Muscle layer of colon (tissue), 2 donors: ENCODE measurements around the gene SLC5A3.

Experiments used
- H3K27ac ChIP-seq: one replicate; pipeline ENCODE4 v1.7.0; 2013; ENCODE audit warnings: low read depth, mild to moderate bottlenecking, low read length, moderate library complexity
- H3K27me3 ChIP-seq, 2 donors: one replicate each; pipeline ENCODE4 v1.7.0; 2013; ENCODE audit warnings: low read length in 2 of 2, mild to moderate bottlenecking in 2 of 2; ENCODE audit not compliant: insufficient read depth in 2 of 2, control insufficient read depth in 1 of 2
- H3K36me3 ChIP-seq: one replicate; pipeline ENCODE4 v1.7.0; 2013; ENCODE audit warnings: mild to moderate bottlenecking, low read length; ENCODE audit not compliant: insufficient read depth
- H3K4me1 ChIP-seq: one replicate; pipeline ENCODE4 v1.7.0; 2013; ENCODE audit warnings: mild to moderate bottlenecking, low read length; ENCODE audit not compliant: insufficient read depth
- H3K4me3 ChIP-seq, 2 donors: one replicate each; pipeline ENCODE4 v1.7.0; 2013; ENCODE audit warnings: low read length in 2 of 2, low read depth in 1 of 2, mild to moderate bottlenecking in 1 of 2, moderate library complexity in 1 of 2
- H3K9ac ChIP-seq: one replicate; pipeline ENCODE4 v1.7.0; 2013; ENCODE audit warnings: low read length
- H3K9me3 ChIP-seq: one replicate; pipeline ENCODE4 v1.7.0; 2013; ENCODE audit warnings: mild to moderate bottlenecking, low read length
- donor health status: abdominal sarcoma.
- donor health status: Adenocarcinoma of cecum.

Gene SLC5A3

DNA sequence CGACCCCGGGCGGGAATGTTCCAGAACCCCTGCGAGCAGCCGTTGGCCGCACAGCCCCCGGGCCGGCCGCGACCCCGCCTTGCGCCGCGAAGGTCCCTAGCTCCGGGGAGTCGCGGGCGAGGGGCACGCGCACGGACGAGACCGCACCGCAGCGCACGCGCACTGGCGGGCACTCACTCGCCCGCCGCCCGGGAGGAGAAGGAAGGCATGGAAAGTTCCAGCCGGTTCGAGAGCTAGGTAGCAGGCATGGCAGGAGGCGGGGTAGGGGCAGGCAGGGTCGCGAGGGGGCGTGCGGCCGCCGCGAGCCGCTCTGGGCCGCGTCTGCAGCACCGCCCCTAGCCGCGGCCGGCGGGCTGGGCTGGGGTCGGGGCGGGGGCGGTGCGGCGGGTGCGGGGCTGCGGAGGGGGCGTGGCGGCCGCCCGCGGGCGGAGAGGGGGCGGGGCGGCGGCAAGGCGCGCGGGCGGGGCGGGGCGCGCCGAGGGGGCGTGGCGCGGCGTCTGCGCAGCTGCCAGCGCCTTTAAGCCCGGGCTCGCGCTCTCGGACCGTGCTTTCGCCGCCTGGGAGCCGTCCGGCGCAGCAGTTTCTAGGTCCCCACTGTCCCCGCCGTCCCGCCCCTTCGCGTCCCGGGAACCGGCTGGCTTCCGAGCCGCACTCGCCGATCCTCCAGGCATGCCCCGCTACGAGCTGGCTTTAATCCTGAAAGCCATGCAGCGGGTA lies at the start of gene SLC5A3, which contains the start of gene MRPS6:
Gene SLC5A3, plus strand, starts transcription at position 547 of the 717 bp plus-strand sequence. CDS start 21,621 bp downstream, outside the sequence.
Gene MRPS6, plus strand, starts transcription at position 547 of the 717 bp plus-strand sequence. Its CDS starts 123 bp downstream, at position 670.
- Histone ChIP-seq H3K27me3 (no peaks in the 10 kb centered on the region), H3K36me3 (no peaks in the 10 kb centered on the region), H3K4me3 (peak within 1 kb of the TSS; percentile 57 to 83), H3K9ac (peak within 1 kb of the TSS; percentile 89), H3K4me1 (peaks cover 33% of the 10 kb centered on the region), H3K9me3 (no peaks in the 10 kb centered on the region), H3K27ac (peak within 1 kb of the TSS; percentile 86)

GRCh38 chr21:34023691-34024373 lies 49.5 kb upstream of the SLC5A3 start:
- Histone ChIP-seq H3K27ac (no peak overlapping the region), H3K27me3 (no peaks in the 10 kb centered on the region), H3K4me3 (no peak overlapping the region), H3K9ac (no peak overlapping the region), H3K36me3 (no peaks in the 10 kb centered on the region), H3K9me3 (no peaks in the 10 kb centered on the region), H3K4me1 (peaks cover 31% of the 10 kb centered on the region)

GRCh38 chr21:34024374-34024693 lies 49.0 kb upstream of the SLC5A3 start:
- no peaks in the 10 kb centered on the region for H3K9me3 ChIP-seq
- H3K27ac ChIP-seq: peak overlapping the region; percentile 10
- H3K4me1 ChIP-seq: peaks cover 31% of the 10 kb centered on the region
- H3K36me3 ChIP-seq: no peaks in the 10 kb centered on the region
- no peak overlapping the region for H3K9ac ChIP-seq
- no peaks in the 10 kb centered on the region for H3K27me3 ChIP-seq
- no peak overlapping the region for H3K4me3 ChIP-seq

GRCh38 chr21:34027721-34028461 lies 45.5 kb upstream of the SLC5A3 start:
- no peaks in the 10 kb centered on the region for H3K27me3 ChIP-seq

GRCh38 chr21:34029743-34030528 lies 43.4 kb upstream of the SLC5A3 start:
- no peaks in the 10 kb centered on the region for H3K27me3 ChIP-seq
- H3K4me3 ChIP-seq: peak overlapping the region in 1 of 2 donors; percentile 45

More at GRCh38 chr21:34027721-34028461, 45.5 kb upstream of the SLC5A3 start:
- Histone ChIP-seq H3K9me3 (no peaks in the 10 kb centered on the region), H3K4me3 (no peak overlapping the region), H3K27ac (no peak overlapping the region), H3K4me1 (peaks cover 29% of the 10 kb centered on the region), H3K36me3 (no peaks in the 10 kb centered on the region), H3K9ac (no peak overlapping the region)

GRCh38 chr21:34031835-34032370 lies 41.5 kb upstream of the SLC5A3 start:
- Histone ChIP-seq H3K4me1 (no peaks in the 10 kb centered on the region), H3K9me3 (no peaks in the 10 kb centered on the region), H3K36me3 (no peaks in the 10 kb centered on the region), H3K9ac (no peak overlapping the region), H3K27me3 (no peaks in the 10 kb centered on the region), H3K4me3 (no peak overlapping the region), H3K27ac (no peak overlapping the region)

More at GRCh38 chr21:34029743-34030528, 43.4 kb upstream of the SLC5A3 start:
- no peaks in the 10 kb centered on the region for H3K36me3 ChIP-seq
- H3K9ac ChIP-seq: no peak overlapping the region
- H3K4me1 ChIP-seq: peaks cover 9% of the 10 kb centered on the region
- no peaks in the 10 kb centered on the region for H3K9me3 ChIP-seq
- H3K27ac ChIP-seq: no peak overlapping the region

GRCh38 chr21:34034369-34035014 lies 38.9 kb upstream of the SLC5A3 start:
- Histone ChIP-seq H3K36me3 (no peaks in the 10 kb centered on the region), H3K9me3 (no peaks in the 10 kb centered on the region), H3K4me1 (no peaks in the 10 kb centered on the region), H3K27me3 (no peaks in the 10 kb centered on the region), H3K27ac (no peak overlapping the region), H3K9ac (no peak overlapping the region), H3K4me3 (no peak overlapping the region)

- no peaks in the 10 kb centered on the region for H3K4me1 ChIP-seq
- H3K36me3 ChIP-seq: no peaks in the 10 kb centered on the region
- H3K27ac ChIP-seq: no peak overlapping the region
Observed at GRCh38 chr21:34035619-34036354, 37.6 kb upstream of the SLC5A3 start.

DNA sequence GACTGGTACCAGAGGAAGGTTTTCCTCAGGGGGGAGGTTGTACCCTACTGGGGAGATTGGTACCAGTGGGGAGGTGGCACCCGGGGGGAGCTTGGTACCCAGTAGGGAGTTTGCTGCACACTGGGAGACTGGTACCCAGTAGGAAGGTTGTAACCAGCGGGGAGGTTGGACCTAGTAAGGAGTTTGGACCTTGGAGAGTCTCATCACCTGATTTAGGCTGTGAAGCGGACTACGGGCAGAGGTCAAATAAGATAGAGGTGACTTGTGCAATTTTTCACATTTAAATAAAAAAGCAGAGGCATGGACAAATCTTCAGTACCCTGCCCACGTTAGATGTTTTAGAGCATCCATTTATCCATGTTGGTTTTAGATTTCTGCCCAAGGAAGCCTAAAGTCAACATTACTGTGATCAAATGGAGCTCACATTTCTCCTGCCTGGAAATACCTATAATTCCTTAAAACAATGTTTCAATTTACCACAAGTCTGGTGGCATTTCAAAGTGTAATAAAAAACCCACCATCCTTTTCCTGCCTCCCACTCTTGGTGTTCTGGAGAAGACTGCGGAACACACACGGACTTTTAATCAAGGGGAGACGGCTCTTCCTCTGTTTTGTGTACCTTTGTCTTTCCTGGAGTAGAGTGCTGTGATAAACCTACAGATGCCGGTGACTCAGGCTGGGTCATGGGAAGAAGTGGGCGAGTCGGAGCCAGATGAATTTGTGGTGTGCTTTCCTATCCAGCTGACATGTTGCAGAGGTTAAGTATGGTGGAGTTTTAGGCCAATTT lies 36.2 kb upstream of the SLC5A3 start:
- Histone ChIP-seq H3K4me3 (no peak overlapping the region), H3K27ac (no peak overlapping the region), H3K9ac (no peak overlapping the region), H3K4me1 (no peaks in the 10 kb centered on the region), H3K9me3 (no peaks in the 10 kb centered on the region), H3K36me3 (no peaks in the 10 kb centered on the region), H3K27me3 (no peaks in the 10 kb centered on the region)

More at GRCh38 chr21:34035619-34036354, 37.6 kb upstream of the SLC5A3 start:
- H3K4me3 ChIP-seq: no peak overlapping the region
- H3K9me3 ChIP-seq: no peaks in the 10 kb centered on the region
- H3K27me3 ChIP-seq: no peaks in the 10 kb centered on the region
- H3K9ac ChIP-seq: no peak overlapping the region
